ENCODE measurements around the gene TMEM273.

Gene TMEM273

DNA sequence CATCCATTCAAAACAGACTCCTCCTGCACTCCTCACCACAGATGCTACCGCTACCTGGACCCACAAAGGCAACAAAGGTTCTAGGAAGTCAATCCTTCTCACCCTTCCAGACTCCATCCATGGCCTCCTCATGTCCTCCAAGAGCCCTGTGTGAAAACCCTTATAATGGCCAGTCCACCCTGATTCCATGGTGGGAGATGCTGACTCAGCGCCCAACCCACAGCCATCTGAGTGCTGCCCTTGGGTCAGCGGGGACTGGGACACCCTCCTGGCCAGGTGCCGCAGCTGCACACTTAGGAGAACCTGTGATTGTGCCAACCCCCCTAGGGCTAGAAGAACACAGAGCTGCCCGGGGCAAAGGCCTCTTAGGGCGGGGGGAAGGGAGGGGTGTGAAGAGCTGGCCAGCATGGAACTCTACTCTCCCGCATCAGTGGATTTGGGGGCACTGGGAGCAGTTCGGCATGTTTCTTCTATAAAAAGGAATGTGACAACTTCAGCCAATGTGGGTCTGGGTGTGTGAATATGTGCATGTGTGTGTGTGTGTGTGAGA is 25.4 kb downstream of the TMEM273 start:
- H2BK120ac ChIP-seq (ENCODE audit: low read depth, low read length), result no peak overlapping the region
- no peaks in the 10 kb centered on the region for H3K4me1 ChIP-seq (ENCODE audit: control insufficient read depth, low read depth, low read length)
- no peaks in the 10 kb centered on the region for H3K27me3 ChIP-seq (ENCODE audit: insufficient read depth, low read length, poor library complexity)
- no peaks in the 10 kb centered on the region for H3K36me3 ChIP-seq (ENCODE audit: control insufficient read depth, insufficient read depth, low read length)
- no peak overlapping the region for H3K9ac ChIP-seq (ENCODE audit: low read length)
- H3K27ac ChIP-seq (ENCODE audit: low read depth, low read length), result no peak overlapping the region
- no peak overlapping the region for H3K4ac ChIP-seq (ENCODE audit: low read depth, low read length)
- WGBS (ENCODE audit: extremely low coverage, insufficient coverage, low lambda C conversion rate), result no CpG with 5 or more reads among the region's 8 CpGs
- DNase-seq, result no peak
- H2AK5ac ChIP-seq (ENCODE audit: low read length), result no peak overlapping the region
- H4K8ac ChIP-seq (ENCODE audit: low read depth, low read length), result no peak overlapping the region
- no peaks in the 10 kb centered on the region for H3K79me2 ChIP-seq (ENCODE audit: control insufficient read depth, insufficient read depth, low read length)
- no peak overlapping the region for H3K56ac ChIP-seq (ENCODE audit: low read length)
- H3K23ac ChIP-seq (ENCODE audit: low read length), result no peak overlapping the region
- no peak overlapping the region for H2BK15ac ChIP-seq (replicated peaks; ENCODE audit: low read depth)
- H4K5ac ChIP-seq (ENCODE audit: low read length), result no peak overlapping the region
- H2BK5ac ChIP-seq (ENCODE audit: low read length), result no peak overlapping the region
- H3K18ac ChIP-seq (ENCODE audit: low read length), result no peak overlapping the region
- H3K4me2 ChIP-seq (ENCODE audit: low read length), result no peak overlapping the region
- no peak overlapping the region for H3K4me3 ChIP-seq (ENCODE audit: low read length)
- no peaks in the 10 kb centered on the region for H3K79me1 ChIP-seq (ENCODE audit: low read length)

GRCh38 chr10:49162063-49162462 is 26.1 kb downstream of the TMEM273 start:
- Histone ChIP-seq H3K4me3 (ENCODE audit: low read length) (no peak overlapping the region), H3K9ac (ENCODE audit: low read length) (no peak overlapping the region), H3K18ac (ENCODE audit: low read length) (no peak overlapping the region), H2BK120ac (ENCODE audit: low read depth, low read length) (no peak overlapping the region), H4K8ac (ENCODE audit: low read depth, low read length) (no peak overlapping the region), H3K4me2 (ENCODE audit: low read length) (no peak overlapping the region), H2AK5ac (ENCODE audit: low read length) (no peak overlapping the region), H3K27ac (ENCODE audit: low read depth, low read length) (no peak overlapping the region), H3K56ac (ENCODE audit: low read length) (no peak overlapping the region), H3K79me2 (ENCODE audit: control insufficient read depth, insufficient read depth, low read length) (no peaks in the 10 kb centered on the region), H3K27me3 (ENCODE audit: insufficient read depth, low read length, poor library complexity) (no peaks in the 10 kb centered on the region), H4K5ac (ENCODE audit: low read length) (no peak overlapping the region), H3K4ac (ENCODE audit: low read depth, low read length) (no peak overlapping the region), H3K23ac (ENCODE audit: low read length) (no peak overlapping the region), H2BK15ac (replicated peaks; ENCODE audit: low read depth) (no peak overlapping the region), H3K36me3 (ENCODE audit: control insufficient read depth, insufficient read depth, low read length) (no peaks in the 10 kb centered on the region), H3K79me1 (ENCODE audit: low read length) (no peaks in the 10 kb centered on the region), H2BK5ac (ENCODE audit: low read length) (no peak overlapping the region), H3K4me1 (ENCODE audit: control insufficient read depth, low read depth, low read length) (no peaks in the 10 kb centered on the region)
- no peak for DNase-seq
- WGBS (ENCODE audit: extremely low coverage, insufficient coverage, low lambda C conversion rate), result no CpG with 5 or more reads among the region's 5 CpGs

DNA sequence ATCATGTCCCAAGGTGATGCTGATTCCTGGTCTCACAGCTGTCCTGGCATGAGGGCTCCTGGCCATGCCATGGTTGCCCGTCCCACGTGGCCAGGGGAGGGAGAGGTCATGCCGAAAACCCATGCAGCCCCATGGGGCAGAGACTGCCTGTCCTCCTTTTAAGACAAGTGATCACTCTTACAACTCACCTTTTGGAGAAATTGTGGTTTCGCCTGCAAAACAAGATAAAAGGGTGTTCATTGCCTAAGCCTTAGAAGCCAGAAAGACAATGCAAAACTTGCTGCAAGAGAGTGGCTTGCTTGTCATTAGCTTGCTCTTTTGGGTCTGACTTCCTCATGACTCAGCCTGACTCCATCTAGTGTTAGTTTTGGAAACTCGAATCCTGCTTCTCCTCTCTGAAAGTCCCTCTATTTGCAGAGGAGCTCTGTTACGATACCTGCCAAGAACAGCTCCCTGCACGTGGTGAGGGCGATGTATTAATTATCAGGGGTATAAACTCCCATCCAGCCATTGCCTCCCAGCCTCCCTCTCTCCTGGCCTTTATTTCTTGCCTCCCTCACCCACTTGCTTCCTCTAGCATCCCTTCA is 26.7 kb downstream of the TMEM273 start:
- Histone ChIP-seq H4K8ac (ENCODE audit: low read depth, low read length) (no peak overlapping the region), H2BK15ac (replicated peaks; ENCODE audit: low read depth) (no peak overlapping the region), H2AK5ac (ENCODE audit: low read length) (no peak overlapping the region), H3K79me2 (ENCODE audit: control insufficient read depth, insufficient read depth, low read length) (no peaks in the 10 kb centered on the region), H3K23ac (ENCODE audit: low read length) (no peak overlapping the region), H3K4me1 (ENCODE audit: control insufficient read depth, low read depth, low read length) (no peaks in the 10 kb centered on the region), H3K4me3 (ENCODE audit: low read length) (no peak overlapping the region), H3K27ac (ENCODE audit: low read depth, low read length) (no peak overlapping the region), H3K4me2 (ENCODE audit: low read length) (no peak overlapping the region), H2BK120ac (ENCODE audit: low read depth, low read length) (no peak overlapping the region), H4K5ac (ENCODE audit: low read length) (no peak overlapping the region), H3K56ac (ENCODE audit: low read length) (no peak overlapping the region), H3K18ac (ENCODE audit: low read length) (no peak overlapping the region), H3K36me3 (ENCODE audit: control insufficient read depth, insufficient read depth, low read length) (no peaks in the 10 kb centered on the region), H2BK5ac (ENCODE audit: low read length) (no peak overlapping the region), H3K9ac (ENCODE audit: low read length) (no peak overlapping the region), H3K79me1 (ENCODE audit: low read length) (no peaks in the 10 kb centered on the region), H3K27me3 (ENCODE audit: insufficient read depth, low read length, poor library complexity) (no peaks in the 10 kb centered on the region), H3K4ac (ENCODE audit: low read depth, low read length) (no peak overlapping the region)
- WGBS (ENCODE audit: extremely low coverage, insufficient coverage, low lambda C conversion rate), result no CpG with 5 or more reads among the region's 8 CpGs
- DNase-seq, result peak; percentile 78

GRCh38 chr10:49160814-49161213 is 27.4 kb downstream of the TMEM273 start:
- Histone ChIP-seq H2AK5ac (ENCODE audit: low read length) (no peak overlapping the region), H3K23ac (ENCODE audit: low read length) (no peak overlapping the region), H3K27ac (ENCODE audit: low read depth, low read length) (no peak overlapping the region), H4K8ac (ENCODE audit: low read depth, low read length) (no peak overlapping the region), H4K5ac (ENCODE audit: low read length) (no peak overlapping the region), H3K56ac (ENCODE audit: low read length) (no peak overlapping the region), H3K79me2 (ENCODE audit: control insufficient read depth, insufficient read depth, low read length) (no peaks in the 10 kb centered on the region), H3K9ac (ENCODE audit: low read length) (no peak overlapping the region), H3K27me3 (ENCODE audit: insufficient read depth, low read length, poor library complexity) (no peaks in the 10 kb centered on the region), H3K4me3 (ENCODE audit: low read length) (no peak overlapping the region), H3K4me2 (ENCODE audit: low read length) (no peak overlapping the region), H3K79me1 (ENCODE audit: low read length) (no peaks in the 10 kb centered on the region), H2BK5ac (ENCODE audit: low read length) (no peak overlapping the region), H2BK15ac (replicated peaks; ENCODE audit: low read depth) (no peak overlapping the region), H3K36me3 (ENCODE audit: control insufficient read depth, insufficient read depth, low read length) (no peaks in the 10 kb centered on the region), H2BK120ac (ENCODE audit: low read depth, low read length) (no peak overlapping the region), H3K18ac (ENCODE audit: low read length) (no peak overlapping the region), H3K4ac (ENCODE audit: low read depth, low read length) (no peak overlapping the region), H3K4me1 (ENCODE audit: control insufficient read depth, low read depth, low read length) (no peaks in the 10 kb centered on the region)
- no peak for DNase-seq
- WGBS (ENCODE audit: extremely low coverage, insufficient coverage, low lambda C conversion rate), result no CpG with 5 or more reads among the region's 5 CpGs

- no peak overlapping the region for H3K4me3 ChIP-seq (ENCODE audit: low read length)
- H4K5ac ChIP-seq (ENCODE audit: low read length), result no peak overlapping the region
- no peak overlapping the region for H2AK5ac ChIP-seq (ENCODE audit: low read length)
- H3K4me2 ChIP-seq (ENCODE audit: low read length), result no peak overlapping the region
- no peak overlapping the region for H3K27ac ChIP-seq (ENCODE audit: low read depth, low read length)
- H3K18ac ChIP-seq (ENCODE audit: low read length), result no peak overlapping the region
- WGBS (ENCODE audit: extremely low coverage, insufficient coverage, low lambda C conversion rate), result no CpG with 5 or more reads among the region's 5 CpGs
- no peak overlapping the region for H2BK5ac ChIP-seq (ENCODE audit: low read length)
- DNase-seq, result no peak
- no peaks in the 10 kb centered on the region for H3K36me3 ChIP-seq (ENCODE audit: control insufficient read depth, insufficient read depth, low read length)
- no peak overlapping the region for H4K8ac ChIP-seq (ENCODE audit: low read depth, low read length)
- H3K79me1 ChIP-seq (ENCODE audit: low read length), result no peaks in the 10 kb centered on the region
- no peak overlapping the region for H2BK15ac ChIP-seq (replicated peaks; ENCODE audit: low read depth)
- no peak overlapping the region for H3K9ac ChIP-seq (ENCODE audit: low read length)
- H3K27me3 ChIP-seq (ENCODE audit: insufficient read depth, low read length, poor library complexity), result no peaks in the 10 kb centered on the region
- no peaks in the 10 kb centered on the region for H3K79me2 ChIP-seq (ENCODE audit: control insufficient read depth, insufficient read depth, low read length)
- H2BK120ac ChIP-seq (ENCODE audit: low read depth, low read length), result no peak overlapping the region
- no peaks in the 10 kb centered on the region for H3K4me1 ChIP-seq (ENCODE audit: control insufficient read depth, low read depth, low read length)
- no peak overlapping the region for H3K23ac ChIP-seq (ENCODE audit: low read length)
- no peak overlapping the region for H3K56ac ChIP-seq (ENCODE audit: low read length)
- H3K4ac ChIP-seq (ENCODE audit: low read depth, low read length), result no peak overlapping the region
These were observed 28.1 kb downstream of the TMEM273 start for GRCh38 chr10:49160110-49160509.

DNA sequence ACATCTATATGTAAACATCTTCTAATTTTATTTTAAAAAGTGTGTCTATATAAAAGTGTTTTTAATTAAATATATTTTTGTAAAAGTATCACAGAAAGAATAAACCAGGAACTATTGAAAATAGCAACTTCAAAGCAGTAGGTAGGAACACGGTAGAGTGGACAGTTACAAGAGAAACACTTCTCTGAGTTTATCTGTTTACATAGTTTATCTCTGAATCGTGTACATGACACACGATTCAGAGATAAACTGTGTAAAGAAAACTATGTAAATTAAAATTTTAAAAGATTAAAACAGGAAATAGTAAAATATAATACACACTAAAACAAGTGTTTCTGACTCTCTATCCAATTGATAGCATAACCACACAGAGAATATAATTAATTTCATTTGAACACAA is 29.3 kb downstream of the TMEM273 start:
- H3K18ac ChIP-seq (ENCODE audit: low read length), result no peak overlapping the region
- no peak overlapping the region for H3K4ac ChIP-seq (ENCODE audit: low read depth, low read length)
- no peak overlapping the region for H3K4me2 ChIP-seq (ENCODE audit: low read length)
- H2BK15ac ChIP-seq (replicated peaks; ENCODE audit: low read depth), result no peak overlapping the region
- H2BK5ac ChIP-seq (ENCODE audit: low read length), result no peak overlapping the region
- WGBS (ENCODE audit: extremely low coverage, insufficient coverage, low lambda C conversion rate), result no CpG with 5 or more reads among the region's 3 CpGs
- no peak for DNase-seq
- no peak overlapping the region for H3K27ac ChIP-seq (ENCODE audit: low read depth, low read length)
- H4K8ac ChIP-seq (ENCODE audit: low read depth, low read length), result no peak overlapping the region
- H2AK5ac ChIP-seq (ENCODE audit: low read length), result no peak overlapping the region
- H3K4me3 ChIP-seq (ENCODE audit: low read length), result no peak overlapping the region
- no peaks in the 10 kb centered on the region for H3K79me2 ChIP-seq (ENCODE audit: control insufficient read depth, insufficient read depth, low read length)
- H3K9ac ChIP-seq (ENCODE audit: low read length), result no peak overlapping the region
- H3K23ac ChIP-seq (ENCODE audit: low read length), result no peak overlapping the region
- no peaks in the 10 kb centered on the region for H3K36me3 ChIP-seq (ENCODE audit: control insufficient read depth, insufficient read depth, low read length)
- H3K79me1 ChIP-seq (ENCODE audit: low read length), result no peaks in the 10 kb centered on the region
- H3K27me3 ChIP-seq (ENCODE audit: insufficient read depth, low read length, poor library complexity), result no peaks in the 10 kb centered on the region
- H4K5ac ChIP-seq (ENCODE audit: low read length), result no peak overlapping the region
- H3K4me1 ChIP-seq (ENCODE audit: control insufficient read depth, low read depth, low read length), result no peaks in the 10 kb centered on the region
- no peak overlapping the region for H3K56ac ChIP-seq (ENCODE audit: low read length)
- no peak overlapping the region for H2BK120ac ChIP-seq (ENCODE audit: low read depth, low read length)

Data from mesendoderm (in vitro differentiated cells).